ENCODE results near the gene PHLPP2. TPM values are rescaled to one million over a fixed set of nuclear protein-coding genes. Genes with fewer than 3 reads are reported as not detected.
"Not testable (repeated sequence)": the region's sequence is repeated elsewhere in the genome, so short reads cannot be mapped to it uniquely, and the experiment has no call there.

The PHLPP2 gene
- total RNA-seq, 1 experiment from 2014 or later = 6.7 TPM

DNA sequence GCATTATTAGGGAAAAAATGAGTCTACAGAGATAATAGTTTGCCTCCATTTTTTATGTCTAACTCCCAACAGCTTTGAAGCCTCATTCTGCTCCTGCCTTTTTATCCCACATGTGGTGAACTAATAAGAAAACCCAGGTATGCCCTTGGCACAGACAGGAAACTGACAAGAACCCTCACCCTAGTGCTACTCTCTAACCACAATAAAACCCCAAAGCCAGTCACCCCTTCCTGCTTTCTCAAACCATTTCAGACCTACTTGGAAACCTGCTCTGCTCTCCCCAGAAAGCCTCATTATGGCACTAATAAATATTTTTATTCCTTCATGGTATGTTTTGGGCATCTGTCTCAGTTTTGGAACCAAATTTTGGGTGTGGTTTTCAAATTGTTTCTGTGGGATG, 102.4 kb downstream of the PHLPP2 start:
- DNase-seq (ENCODE audit: low read depth) = no peak

GRCh38 chr16:71618429-71618828, 106.1 kb downstream of the PHLPP2 start:
- no peak for DNase-seq (ENCODE audit: low read depth)

GRCh38 chr16:71614956-71615355, 109.5 kb downstream of the PHLPP2 start:
- DNase-seq (ENCODE audit: low read depth) = not testable (repeated sequence)

GRCh38 chr16:71610936-71611871, 113.3 kb downstream of the PHLPP2 start:
- peak; percentile 35 for DNase-seq (ENCODE audit: low read depth)

- no peak for DNase-seq (ENCODE audit: low read depth)
Observed at GRCh38 chr16:71610447-71610846, 114.1 kb downstream of the PHLPP2 start.

DNA sequence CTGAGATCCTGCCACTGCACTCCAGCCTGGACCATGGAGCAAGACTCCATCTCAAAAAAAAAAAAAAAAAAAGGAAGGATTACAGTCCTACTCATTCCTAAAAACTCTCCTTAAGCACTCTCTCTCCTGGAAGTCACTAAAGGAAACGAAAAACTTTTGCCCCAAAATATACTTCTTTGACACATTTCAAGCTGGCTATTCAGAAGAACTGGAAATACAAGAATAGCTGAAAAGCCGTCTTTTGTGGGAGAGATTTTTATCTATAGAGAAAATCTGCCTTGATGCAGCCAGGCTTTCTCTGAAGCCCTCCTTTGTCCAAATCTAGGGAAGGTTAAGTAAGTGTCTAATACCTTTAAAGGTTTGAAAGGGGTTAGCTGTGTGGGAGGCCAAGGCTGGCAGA, 115.4 kb downstream of the PHLPP2 start:
- DNase-seq (ENCODE audit: low read depth) = no peak

GRCh38 chr16:71600822-71601221, 123.7 kb downstream of the PHLPP2 start:
- DNase-seq (ENCODE audit: low read depth) = no peak

DNA sequence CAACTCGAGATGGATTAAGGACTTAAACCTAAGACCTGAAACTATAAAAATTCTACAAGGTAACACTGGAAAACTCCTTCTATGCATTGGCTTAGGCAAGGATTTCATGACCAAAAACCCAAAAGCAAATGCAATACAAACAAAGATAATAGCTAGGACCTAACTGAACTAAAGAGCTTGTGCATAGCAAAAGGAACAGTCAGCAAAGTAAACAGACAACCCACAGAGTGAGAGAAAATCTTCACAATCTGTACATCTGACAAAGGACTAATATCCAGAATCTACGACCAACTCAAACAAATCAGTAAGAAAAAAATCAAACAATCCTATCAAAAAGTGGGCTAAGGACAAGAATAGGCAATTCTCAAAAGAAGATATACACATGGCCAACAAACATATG, 126.1 kb downstream of the PHLPP2 start:
- DNase-seq (ENCODE audit: low read depth) = not testable (repeated sequence)

DNA sequence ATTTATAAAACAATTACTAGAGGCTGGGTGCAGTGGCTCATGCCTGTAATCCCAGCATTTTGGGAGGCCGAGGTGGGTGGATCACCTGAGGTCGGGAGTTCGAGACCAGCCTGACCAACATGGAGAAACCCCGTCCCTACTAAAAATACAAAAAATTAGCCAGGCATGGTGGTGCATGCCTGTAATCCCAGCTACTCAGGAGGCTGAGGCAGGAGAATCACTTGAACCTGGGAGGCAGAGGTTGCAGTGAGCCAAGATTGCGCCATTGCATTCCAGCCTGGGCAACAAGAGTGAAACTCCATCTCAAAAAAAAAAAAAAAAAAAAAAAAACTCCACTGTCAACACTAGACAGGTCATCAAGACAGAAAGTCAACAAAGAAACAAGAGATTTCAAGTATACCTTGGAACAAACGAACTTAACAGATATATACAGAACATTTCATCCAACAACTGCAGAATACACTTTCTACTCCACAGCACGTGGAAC, 129.1 kb downstream of the PHLPP2 start:
- DNase-seq (ENCODE audit: low read depth) = not testable (repeated sequence)

Other genes starting within 250 kb of the PHLPP2 start
- gene ZNF19, start 235.4 kb downstream of the PHLPP2 start, total RNA-seq (2014; rRNA removed; shearing (Covaris generic)) = 2.2 and 3.8 TPM in 2 replicates
- not detected in 2 replicates for gene CHST4, start 198.3 kb downstream of the PHLPP2 start, total RNA-seq (2014; rRNA removed; shearing (Covaris generic))
- gene TAT, start 147.6 kb downstream of the PHLPP2 start, total RNA-seq (2014; rRNA removed; shearing (Covaris generic)) = not detected in 2 replicates
- not detected in 2 replicates for gene MARVELD3, start 98.5 kb downstream of the PHLPP2 start, total RNA-seq (2014; rRNA removed; shearing (Covaris generic))
- 42.3 and 50.7 TPM in 2 replicates for gene AP1G1, start 84.1 kb upstream of the PHLPP2 start, total RNA-seq (2014; rRNA removed; shearing (Covaris generic))
- 8.7 and 8.8 TPM in 2 replicates for gene ATXN1L, start 121.3 kb upstream of the PHLPP2 start, total RNA-seq (2014; rRNA removed; shearing (Covaris generic))
- gene ZNF821, start 159.5 kb upstream of the PHLPP2 start, total RNA-seq (2014; rRNA removed; shearing (Covaris generic)) = 3.4 and 3.8 TPM in 2 replicates
- gene IST1, start 170.8 kb upstream of the PHLPP2 start, total RNA-seq (2014; rRNA removed; shearing (Covaris generic)) = 160 and 186 TPM in 2 replicates

Measured in RPMI7951 (cell line).